Right lobe of liver (tissue), 4 donors: ENCODE data around the gene OTX1.

Experiments used
- CTCF ChIP-seq, 4 donors: fragments of 200-600 bp in 3 of 4; fragments of 450-650 bp in 1 of 4; IDR thresholded peaks; one replicate each; pipeline versions ENCODE4 v1.5.1 to v1.8.0; 2016 to 2022; ENCODE audit warnings: antibody characterized with exemption in 4 of 4, mild to moderate bottlenecking in 2 of 4
- POLR2A ChIP-seq: fragments of 450-650 bp; IDR thresholded peaks from one replicate; pipeline ENCODE4 v1.6.1; 2017; ENCODE audit warnings: antibody characterized with exemption, mild to moderate bottlenecking
- donor health status: DM: no; HTN: no; CAD: no.
- donor health status: DM: no; HTN: no; CAD: no.
- donor health status: DM: no; HTN: yes; CAD: no.

- TF ChIP-seq CTCF (IDR thresholded peaks at IDR 0.05), result no peak
- no peak for TF ChIP-seq POLR2A
These were observed 21.0 kb downstream of the OTX1 start for GRCh38 chr2:63071664-63072063.
